ENCODE data around the gene RPS27A.

DNA sequence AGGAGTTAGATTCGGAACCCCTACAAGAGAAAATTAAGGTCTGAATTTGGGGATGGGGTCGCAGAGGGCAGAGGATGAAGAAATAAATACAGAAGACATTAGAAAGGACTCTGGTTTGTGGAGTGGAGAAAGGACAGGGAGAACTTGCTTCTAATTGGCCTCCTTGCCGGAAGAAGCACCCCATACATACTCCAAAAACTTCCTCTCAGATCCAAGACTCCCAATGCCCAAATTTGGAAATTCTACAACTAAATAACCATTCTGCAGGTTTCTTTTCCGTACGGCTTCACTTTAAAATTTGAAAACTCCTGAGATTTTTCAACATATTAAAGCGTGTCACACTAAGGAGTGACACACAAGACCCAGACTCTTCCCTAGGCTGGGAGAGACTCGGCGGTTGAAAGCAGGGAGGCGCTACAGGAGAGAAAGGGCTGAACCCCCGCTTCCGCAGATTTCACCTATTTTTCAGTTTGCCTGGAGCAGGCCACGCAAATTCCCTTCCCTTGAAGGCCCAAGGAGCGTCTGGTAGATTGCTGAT is 873 bp upstream of the RPS27A start:
- TF ChIP-seq, protein P1, sequence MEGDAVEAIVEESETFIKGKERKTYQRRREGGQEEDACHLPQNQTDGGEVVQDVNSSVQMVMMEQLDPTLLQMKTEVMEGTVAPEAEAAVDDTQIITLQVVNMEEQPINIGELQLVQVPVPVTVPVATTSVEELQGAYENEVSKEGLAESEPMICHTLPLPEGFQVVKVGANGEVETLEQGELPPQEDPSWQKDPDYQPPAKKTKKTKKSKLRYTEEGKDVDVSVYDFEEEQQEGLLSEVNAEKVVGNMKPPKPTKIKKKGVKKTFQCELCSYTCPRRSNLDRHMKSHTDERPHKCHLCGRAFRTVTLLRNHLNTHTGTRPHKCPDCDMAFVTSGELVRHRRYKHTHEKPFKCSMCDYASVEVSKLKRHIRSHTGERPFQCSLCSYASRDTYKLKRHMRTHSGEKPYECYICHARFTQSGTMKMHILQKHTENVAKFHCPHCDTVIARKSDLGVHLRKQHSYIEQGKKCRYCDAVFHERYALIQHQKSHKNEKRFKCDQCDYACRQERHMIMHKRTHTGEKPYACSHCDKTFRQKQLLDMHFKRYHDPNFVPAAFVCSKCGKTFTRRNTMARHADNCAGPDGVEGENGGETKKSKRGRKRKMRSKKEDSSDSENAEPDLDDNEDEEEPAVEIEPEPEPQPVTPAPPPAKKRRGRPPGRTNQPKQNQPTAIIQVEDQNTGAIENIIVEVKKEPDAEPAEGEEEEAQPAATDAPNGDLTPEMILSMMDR (IDR thresholded peaks at IDR 0.05), result no peak
- TF ChIP-seq POLR2A (IDR thresholded peaks at IDR 0.05), result no peak
- no peak for TF ChIP-seq EP300 (IDR thresholded peaks at IDR 0.05)
